HG02798 (cell line): ENCODE results near the gene SPOCK1.

Experiments
- ATAC-seq: cut with Tn5 transposase; IDR thresholded peaks from one replicate; pipeline ENCODE4 v1.9.1; 2021; ENCODE audit warnings: mild to moderate bottlenecking; ENCODE audit not compliant: unreplicated experiment, poor library complexity

The SPOCK1 gene

GRCh38 chr5:137070521-137070920, 428.6 kb downstream of the SPOCK1 start:
- no peak for ATAC-seq

GRCh38 chr5:137069358-137069757, 429.8 kb downstream of the SPOCK1 start:
- no peak for ATAC-seq

- no peak for ATAC-seq
Measured at GRCh38 chr5:137061382-137061781, 437.7 kb downstream of the SPOCK1 start.

- ATAC-seq: no peak
Measured at GRCh38 chr5:137058089-137058488, 441.0 kb downstream of the SPOCK1 start.

- ATAC-seq: no peak
Measured at GRCh38 chr5:137056676-137057075, 442.4 kb downstream of the SPOCK1 start.

- ATAC-seq: no peak
Measured at GRCh38 chr5:137055271-137055872, 443.8 kb downstream of the SPOCK1 start.

DNA sequence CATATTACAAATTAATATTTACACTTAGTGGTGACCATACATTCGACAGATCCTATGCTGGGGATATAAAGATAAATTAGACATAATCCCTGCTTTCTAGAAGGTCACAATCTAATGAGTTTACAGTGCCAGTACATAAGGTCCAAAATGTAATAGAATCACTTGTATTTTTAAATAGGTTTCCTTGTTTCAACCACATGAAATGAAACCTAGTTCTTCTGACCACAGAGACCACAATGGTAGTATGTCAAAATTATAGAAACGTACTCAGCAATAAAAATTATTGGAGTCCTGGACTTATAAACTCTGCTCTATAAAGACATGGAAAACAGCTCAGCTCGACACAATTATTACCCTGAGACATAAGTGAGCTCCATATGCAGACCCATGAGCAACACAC, 444.3 kb downstream of the SPOCK1 start:
- ATAC-seq: no peak

DNA sequence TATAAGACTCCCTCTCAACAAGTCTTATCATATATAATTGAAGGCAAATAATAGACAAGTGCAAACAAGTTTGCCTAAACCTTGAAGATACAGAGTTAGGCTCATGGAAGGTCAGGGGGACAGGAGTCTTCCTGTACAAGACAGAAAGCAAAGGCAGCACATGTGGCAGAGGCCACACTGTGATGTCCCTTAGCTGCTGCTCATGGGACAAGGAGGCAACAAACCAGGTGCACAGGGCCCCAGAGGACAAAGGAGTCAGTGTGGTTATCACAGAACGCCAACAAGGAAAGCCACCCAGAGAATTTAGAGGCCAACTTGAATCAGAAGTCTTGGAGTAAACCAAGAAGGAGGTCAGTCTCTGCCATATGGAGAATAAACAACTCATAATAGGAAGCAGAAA, 444.8 kb downstream of the SPOCK1 start:
- ATAC-seq: no peak

- ATAC-seq: no peak
Measured at GRCh38 chr5:137051161-137051560, 448.0 kb downstream of the SPOCK1 start.

- ATAC-seq: no peak
Measured at GRCh38 chr5:137040641-137041340, 458.3 kb downstream of the SPOCK1 start.

- ATAC-seq: no peak
Measured at GRCh38 chr5:137040024-137040423, 459.1 kb downstream of the SPOCK1 start.

DNA sequence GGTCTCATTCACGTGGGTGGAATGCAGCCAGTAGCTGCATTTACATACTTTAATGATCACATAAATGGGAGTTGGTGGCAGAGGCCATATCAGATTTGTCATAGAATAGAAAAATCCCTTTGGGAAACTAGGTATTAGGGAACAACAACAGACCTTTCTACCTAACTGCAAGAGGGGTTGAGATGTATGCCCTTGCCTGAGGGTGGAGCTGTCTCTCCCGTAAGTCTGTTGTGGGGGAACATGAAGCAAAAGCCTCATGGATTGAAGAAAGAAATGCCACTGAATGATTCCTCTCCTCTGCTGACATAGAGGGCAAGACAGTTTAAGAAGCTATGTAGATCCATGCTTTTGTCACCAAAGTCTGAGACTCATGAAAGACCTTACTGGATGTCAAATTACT, 461.3 kb downstream of the SPOCK1 start:
- ATAC-seq: no peak

GRCh38 chr5:137036640-137037039, 462.5 kb downstream of the SPOCK1 start:
- ATAC-seq: no peak

- ATAC-seq: no peak
Measured at GRCh38 chr5:137035480-137035878, 463.6 kb downstream of the SPOCK1 start.

- no peak for ATAC-seq
Measured at GRCh38 chr5:137034764-137035479, 464.2 kb downstream of the SPOCK1 start.

DNA sequence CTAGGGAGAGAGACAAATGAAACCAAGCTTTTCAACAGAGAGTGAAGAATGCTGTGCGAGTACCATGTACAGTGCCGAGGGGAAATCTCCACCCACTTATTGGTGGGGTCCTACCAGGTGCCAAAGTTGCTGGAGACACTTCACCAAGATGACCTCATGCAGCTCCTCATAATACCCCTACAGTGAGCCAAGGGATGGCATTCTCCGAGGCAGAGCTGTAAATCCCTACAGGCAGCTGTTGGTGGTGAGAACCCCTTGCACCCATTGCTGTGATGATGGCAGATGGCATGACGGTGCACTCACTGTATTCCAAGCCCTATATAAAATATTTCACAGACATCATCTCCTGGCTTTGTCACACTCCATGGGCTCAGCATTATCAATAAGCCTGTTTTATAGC, 464.9 kb downstream of the SPOCK1 start:
- no peak for ATAC-seq

DNA sequence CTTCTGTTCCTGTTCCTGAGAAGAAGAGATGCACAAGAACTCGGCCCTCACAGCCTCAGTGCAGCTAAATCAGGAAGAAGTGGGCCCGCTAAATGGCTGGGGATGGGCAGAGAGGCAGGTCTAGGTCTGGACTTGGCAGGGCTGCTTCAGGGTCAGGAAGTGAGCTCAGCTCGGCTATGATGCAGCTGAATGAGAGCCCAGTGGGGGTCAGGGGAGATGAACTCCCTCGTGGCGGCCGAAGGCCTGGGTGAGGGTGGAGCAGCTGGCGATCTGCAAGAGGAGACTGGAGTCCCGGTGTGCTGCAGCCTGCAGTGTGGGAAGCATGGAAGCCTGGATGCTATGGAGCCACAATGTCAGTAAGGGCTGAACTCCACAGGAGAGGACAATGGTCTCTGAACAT, 466.2 kb downstream of the SPOCK1 start:
- no peak for ATAC-seq

DNA sequence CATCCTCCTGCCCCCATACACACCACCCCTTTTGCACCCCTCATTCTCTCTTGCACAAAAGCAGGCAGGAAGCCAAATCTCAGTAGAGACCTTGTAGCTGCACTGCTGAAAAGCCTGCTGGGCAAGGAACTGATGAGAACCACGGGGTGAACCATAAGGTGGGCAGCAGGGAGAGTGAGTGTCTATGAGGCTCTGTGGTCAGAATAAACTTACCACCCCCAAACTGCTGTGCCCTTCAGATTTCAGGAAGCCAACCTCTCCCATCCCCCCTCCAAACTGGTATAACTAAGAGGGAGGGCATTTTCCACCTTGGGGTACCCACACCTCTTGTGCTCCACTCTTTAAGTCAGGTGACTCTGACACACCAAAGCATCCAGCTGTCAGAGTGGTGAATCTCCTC, 471.4 kb downstream of the SPOCK1 start:
- ATAC-seq: no peak

- no peak for ATAC-seq
Measured at GRCh38 chr5:137026296-137026695, 472.8 kb downstream of the SPOCK1 start.

GRCh38 chr5:137024044-137024443, 475.1 kb downstream of the SPOCK1 start:
- no peak for ATAC-seq

DNA sequence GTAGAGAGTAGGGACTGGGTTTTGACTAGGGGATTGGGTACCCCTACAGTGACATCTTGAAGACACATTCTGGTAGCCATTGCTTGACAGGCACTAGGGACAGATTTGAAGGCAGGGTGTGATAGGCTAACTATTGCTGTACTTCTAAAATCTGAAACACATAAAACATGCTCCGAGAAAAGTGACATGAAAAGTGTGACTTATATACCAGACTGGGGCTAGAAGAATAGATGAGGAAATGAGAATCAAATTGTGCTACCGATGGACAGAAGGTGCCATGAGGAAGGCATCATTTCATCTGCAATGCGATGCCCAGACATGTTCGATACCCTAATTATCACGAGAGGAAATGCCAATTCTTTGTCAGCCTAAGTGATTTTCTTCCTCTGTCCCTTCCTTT, 475.8 kb downstream of the SPOCK1 start:
- ATAC-seq: no peak

DNA sequence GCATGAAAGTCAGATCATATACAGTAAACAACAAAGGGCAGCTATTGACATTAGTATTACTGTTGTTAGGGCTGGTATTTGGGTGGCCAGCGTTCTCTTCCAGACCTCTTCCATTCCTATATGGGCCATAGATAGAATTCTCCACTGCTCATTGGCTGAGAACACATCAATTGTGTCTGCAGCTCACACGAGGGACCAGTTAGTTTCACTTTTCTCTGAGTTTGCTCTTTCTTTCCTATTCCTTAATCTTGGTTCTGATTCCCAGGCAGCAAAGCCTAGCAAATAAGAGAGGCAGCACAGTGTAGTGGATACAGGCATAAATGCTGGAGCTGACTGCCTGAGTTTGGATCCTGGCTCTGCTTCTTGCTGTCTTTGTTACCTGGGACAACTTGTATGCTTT, 476.4 kb downstream of the SPOCK1 start:
- ATAC-seq: no peak
